K562 (cell line): Measurements from ENCODE around the gene RNLS. TPM values are rescaled to one million over a fixed set of nuclear protein-coding genes. Genes with fewer than 3 reads are reported as not detected.

Experiments used
- ATAC-seq: fragments of 200-7000 bp; cut with Tn5 transposase; 3 replicates; pipeline ENCODE4 v1.9.1; 2020; ENCODE audit warnings: moderate library complexity
- BruUV-seq: library from RNA; stranded (reverse); fragments of 400-500 nt; replicated peaks from 2 replicates; lab custom pipeline; 2021; lab: Mats Ljungman, UMichigan
- CTCF ChIA-PET: fragments of 300-600 bp; formaldehyde crosslinking; extraction: SDS; loops from one replicate; lab custom pipeline; 2021; ENCODE audit warnings: low intra/inter-chr PET ratio; lab: Yijun Ruan, JAX
- POLR2A ChIA-PET: fragments of 300-600, 350-650 bp; sonication (Branson Sonifier 250); formaldehyde crosslinking; extraction: SDS; loops from one replicate; lab custom pipeline; 2021; ENCODE audit warnings: antibody characterized with exemption, inconsistent platforms; lab: Yijun Ruan, JAX
- DNase-seq, 4 experiments: peaks; one replicate each; pipeline versions ENCODE4 v3.0.0 to v3.0.0-alpha.2; 2011 to 2018; ENCODE audit warnings: low spot score in 3 of 4, mixed read lengths in 3 of 4; ENCODE audit errors: extremely low read depth in 1 of 4
- FAIRE-seq: peaks from 2 replicates; lab custom pipeline; 2011; peaks lifted over from hg19 to GRCh38; lab: Jason Lieb, UNC
- H2AFZ ChIP-seq: 2 replicates; pipeline ENCODE4 v1.6.0; 2011; ENCODE audit warnings: low read depth, low read length, control low read depth, inconsistent platforms
- H3K27ac ChIP-seq: fragments of 200-600 bp; 3 replicates; pipeline ENCODE4 v1.8.0; 2011; ENCODE audit warnings: low read depth, mild to moderate bottlenecking, control low read depth, inconsistent platforms, low read length, moderate library complexity, mixed read lengths; ENCODE audit errors: extremely low read depth
- H3K27me3 ChIP-seq, 2 experiments: fragments of 300-600 bp in 1 of 2; 2 replicates in 1 of 2; 3 replicates in 1 of 2; pipeline versions ENCODE4 v1.6.0 to v1.8.0; 2011; ENCODE audit warnings: inconsistent platforms in 2 of 2, low read length in 2 of 2, mild to moderate bottlenecking in 1 of 2, mixed read lengths in 1 of 2, moderate library complexity in 1 of 2; ENCODE audit not compliant: control insufficient read depth in 2 of 2, insufficient read depth in 2 of 2
- H3K36me3 ChIP-seq: fragments of 300-600 bp; 3 replicates; pipeline ENCODE4 v1.8.0; 2011; ENCODE audit warnings: mild to moderate bottlenecking, low read length, inconsistent platforms; ENCODE audit not compliant: control insufficient read depth, insufficient read depth
- H3K4me1 ChIP-seq, 2 experiments: fragments of 200-600 bp in 1 of 2; replicated peaks in 1 of 2; 2 replicates in 1 of 2; 3 replicates in 1 of 2; pipeline versions ENCODE4 v1.5.1 to v1.8.0; 2011; ENCODE audit warnings: inconsistent platforms in 2 of 2, low read length in 2 of 2, mild to moderate bottlenecking in 1 of 2, mixed read lengths in 1 of 2, moderate library complexity in 1 of 2; ENCODE audit not compliant: control insufficient read depth in 2 of 2, insufficient read depth in 2 of 2
- H3K4me2 ChIP-seq: 2 replicates; pipeline ENCODE4 v1.6.1; 2011; ENCODE audit warnings: low read length, control low read depth, inconsistent platforms, mixed read lengths; ENCODE audit not compliant: insufficient read depth
- H3K4me3 ChIP-seq: fragments of 200-600 bp; sonication (generic), shearing (Covaris generic); 2 replicates; pipeline ENCODE4 v1.5.1; 2016; ENCODE audit warnings: control low read depth, inconsistent platforms
- H3K79me2 ChIP-seq: fragments of 200-600 bp; 3 replicates; pipeline ENCODE4 v1.8.0; 2011; ENCODE audit warnings: low read length, inconsistent platforms; ENCODE audit not compliant: control insufficient read depth, insufficient read depth
- H3K9ac ChIP-seq, 2 experiments: 2 replicates each; pipeline versions ENCODE4 v1.6.0 to v1.6.1; 2011; ENCODE audit warnings: low read depth in 2 of 2, low read length in 2 of 2, control low read depth in 1 of 2, inconsistent platforms in 1 of 2, mild to moderate bottlenecking in 1 of 2, mixed read lengths in 1 of 2; ENCODE audit not compliant: insufficient read depth in 1 of 2
- H3K9me1 ChIP-seq: one replicate; pipeline ENCODE4 v1.6.0; 2011; ENCODE audit warnings: inconsistent platforms, mild to moderate bottlenecking, low read length, moderate library complexity; ENCODE audit not compliant: control insufficient read depth, insufficient read depth
- H3K9me3 ChIP-seq: replicated peaks from 2 replicates; pipeline ENCODE4 v1.5.1; 2011; ENCODE audit warnings: low read depth, low read length, inconsistent platforms; ENCODE audit not compliant: control insufficient read depth, insufficient read depth
- H4K20me1 ChIP-seq: replicated peaks from 2 replicates; pipeline ENCODE4 v1.6.1; 2011; ENCODE audit warnings: low read length, inconsistent platforms, mixed read lengths; ENCODE audit not compliant: control insufficient read depth, insufficient read depth
- CBFB ChIP-seq: sonication (generic); formaldehyde crosslinking; IDR thresholded peaks from 2 replicates; pipeline ENCODE4 v1.4.0; 2020; ENCODE audit warnings: mild to moderate bottlenecking, missing genetic modification reagents
- CEBPB ChIP-seq: fragments of 450-650 bp; IDR thresholded peaks from 2 replicates; pipeline ENCODE4 v1.6.1; 2016; ENCODE audit warnings: missing genetic modification characterization, missing compliant biosample characterization
- GABPB2 ChIP-seq: fragments of 250-450 bp; sonication (Bioruptor Pico); conservative IDR thresholded peaks from 2 replicates; pipeline ENCODE4 v1.5.1; 2021; ENCODE audit warnings: mild to moderate bottlenecking
- HDAC6 ChIP-seq: IDR thresholded peaks from 2 replicates; pipeline ENCODE4 v1.6.1; 2012; ENCODE audit warnings: low read depth, mild to moderate bottlenecking, control low read depth, inconsistent platforms, low read length, moderate library complexity
- L3MBTL2 ChIP-seq: fragments of 450-650 bp; IDR thresholded peaks from 2 replicates; pipeline ENCODE4 v1.6.1; 2016; ENCODE audit warnings: mild to moderate bottlenecking, moderate library complexity
- RFX1 ChIP-seq: fragments of 450-650 bp; IDR thresholded peaks from 2 replicates; pipeline ENCODE4 v1.6.1; 2016; ENCODE audit warnings: mild to moderate bottlenecking, moderate library complexity
- ZBTB9 ChIP-seq: fragments of 450-650 bp; formaldehyde crosslinking; IDR thresholded peaks from 2 replicates; pipeline ENCODE4 v1.4.0; 2020; ENCODE audit warnings: mild to moderate bottlenecking, moderate library complexity
- WGBS: fragments of 100-300 bp; shearing (Covaris generic); methylation state at CpG from one replicate; pipeline ENCODE4 v1.1.6; 2016; ENCODE audit warnings: low coverage, mixed read lengths; ENCODE audit not compliant: insufficient coverage; ENCODE audit errors: missing lambda C conversion rate; 5-methylcytosine and 5-hydroxymethylcytosine counted together
- in situ Hi-C: fragments of 300-500 bp; cut with MboI; formaldehyde crosslinking; loops from 4 replicates; pipeline ENCODE4 v1.15.0; 2018; ENCODE audit warnings: inconsistent platforms, mixed read lengths
- intact Hi-C: fragments of 100-400 bp; cut with micrococcal nuclease; formaldehyde crosslinking; loops from 2 replicates; pipeline ENCODE4 v1.14.2; 2022
- polyA plus RNA-seq, 8 experiments: library from polyadenylated mRNA; depleted of rRNA in 4 of 8; stranded (reverse) in 5 of 8; unstranded in 3 of 8; fragments of >200 nt; fragmentation: Nextera tagmentation in 2 of 8; fragmentation: Illumina TruSeq in 1 of 8; extraction: Ambion mirVana in 2 of 8; extraction: Trizol in 1 of 8; gene quantifications; 2 replicates each; pipeline versions ENCODE4 v1.2.1 to v1.2.3, GENCODE V29; 2011 to 2014; ENCODE audit warnings: inconsistent platforms in 1 of 8, missing spikeins in 1 of 8
- total RNA-seq, 7 experiments: library from RNA; depleted of rRNA in 6 of 7; stranded (reverse); fragments of >200 nt in 6 of 7; fragmentation: Illumina TruSeq in 2 of 7; extraction: Trizol in 2 of 7; gene quantifications; 2 replicates each; pipeline versions ENCODE4 v1.2.1 to v1.2.3, GENCODE V29; 2011 to 2021; ENCODE audit warnings: low replicate concordance in 1 of 7
- TF ChIP-seq, protein P1 (sequence below), 2 experiments: fragments of 450-650 bp in 1 of 2; IDR thresholded peaks; 2 replicates each; pipeline ENCODE4 v1.6.1; 2011 to 2017; ENCODE audit warnings: low read depth in 2 of 2, antibody characterized with exemption in 1 of 2, borderline replicate concordance in 1 of 2, low read length in 1 of 2, mild to moderate bottlenecking in 1 of 2, mixed read lengths in 1 of 2; ENCODE audit not compliant: control insufficient read depth in 1 of 2
- TF ChIP-seq, protein P2 (sequence below): fragments of 450-650 bp; formaldehyde crosslinking; IDR thresholded peaks from 2 replicates; pipeline ENCODE4 v1.4.0; 2020; ENCODE audit warnings: mild to moderate bottlenecking, moderate library complexity

The RNLS gene
- total and polyA plus RNA-seq, 9 of the 15 experiments (the other 6 are each of a cell fraction or from before 2014, with no cell fraction given), result 0.14 to 0.72 (median 0.41) TPM; not detected in 3

GRCh38 chr10:88541116-88541626 is 41.9 kb downstream of the RNLS start (continued):
- no peak for TF ChIP-seq ZBTB9 (CRISPR knock-in tag)
- no peak for TF ChIP-seq CBFB (CRISPR knock-in tag)
- TF ChIP-seq L3MBTL2, result no peak
- TF ChIP-seq, all 486 proteins: peak for 0

DNA sequence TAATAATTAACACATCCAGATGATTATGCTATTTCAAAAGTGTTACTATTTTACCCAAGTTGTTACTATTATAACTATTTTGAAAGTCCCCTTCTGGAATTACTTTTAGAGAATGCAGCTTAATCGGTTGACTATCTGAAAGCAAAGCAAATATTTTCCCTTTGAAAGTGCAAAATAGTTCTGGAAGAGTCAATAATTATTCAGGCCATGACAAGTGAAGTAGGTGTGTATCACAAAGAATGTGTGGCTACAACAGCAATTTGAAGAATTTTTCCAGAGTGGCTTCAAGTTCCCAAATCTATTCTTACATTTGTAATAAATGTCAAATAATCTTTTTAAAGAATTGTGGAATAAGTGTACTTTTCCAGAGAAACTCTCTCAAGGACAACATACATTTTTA is 42.8 kb downstream of the RNLS start:
- FAIRE-seq (no peak), DNase-seq (no peak), ATAC-seq (no peak)
- CTCF ChIA-PET, result no interaction called here
- H2AFZ ChIP-seq, result no peak overlapping the region
- H3K4me1 ChIP-seq, result no peaks in the 10 kb centered on the region
- 0% methylated on average over 1 of the region's 1 CpG for WGBS
- H3K27me3 ChIP-seq, result no peaks in the 10 kb centered on the region
- no peaks in the 10 kb centered on the region for H3K79me2 ChIP-seq
- no peaks in the 10 kb centered on the region for H3K9me1 ChIP-seq
- no TSS peak for BruUV-seq
- H3K4me3 ChIP-seq, result no peak overlapping the region
- no peaks in the 10 kb centered on the region for H3K36me3 ChIP-seq
- H3K9ac ChIP-seq, result no peak overlapping the region
- in situ Hi-C loops (no loop called here), intact Hi-C loops (no loop called here)
- no peak overlapping the region for H3K27ac ChIP-seq
- no peaks in the 10 kb centered on the region for H4K20me1 ChIP-seq
- H3K4me2 ChIP-seq, result no peak overlapping the region
- POLR2A ChIA-PET, result no interaction called here
- H3K9me3 ChIP-seq, result no peaks in the 10 kb centered on the region
- TF ChIP-seq, protein P1, sequence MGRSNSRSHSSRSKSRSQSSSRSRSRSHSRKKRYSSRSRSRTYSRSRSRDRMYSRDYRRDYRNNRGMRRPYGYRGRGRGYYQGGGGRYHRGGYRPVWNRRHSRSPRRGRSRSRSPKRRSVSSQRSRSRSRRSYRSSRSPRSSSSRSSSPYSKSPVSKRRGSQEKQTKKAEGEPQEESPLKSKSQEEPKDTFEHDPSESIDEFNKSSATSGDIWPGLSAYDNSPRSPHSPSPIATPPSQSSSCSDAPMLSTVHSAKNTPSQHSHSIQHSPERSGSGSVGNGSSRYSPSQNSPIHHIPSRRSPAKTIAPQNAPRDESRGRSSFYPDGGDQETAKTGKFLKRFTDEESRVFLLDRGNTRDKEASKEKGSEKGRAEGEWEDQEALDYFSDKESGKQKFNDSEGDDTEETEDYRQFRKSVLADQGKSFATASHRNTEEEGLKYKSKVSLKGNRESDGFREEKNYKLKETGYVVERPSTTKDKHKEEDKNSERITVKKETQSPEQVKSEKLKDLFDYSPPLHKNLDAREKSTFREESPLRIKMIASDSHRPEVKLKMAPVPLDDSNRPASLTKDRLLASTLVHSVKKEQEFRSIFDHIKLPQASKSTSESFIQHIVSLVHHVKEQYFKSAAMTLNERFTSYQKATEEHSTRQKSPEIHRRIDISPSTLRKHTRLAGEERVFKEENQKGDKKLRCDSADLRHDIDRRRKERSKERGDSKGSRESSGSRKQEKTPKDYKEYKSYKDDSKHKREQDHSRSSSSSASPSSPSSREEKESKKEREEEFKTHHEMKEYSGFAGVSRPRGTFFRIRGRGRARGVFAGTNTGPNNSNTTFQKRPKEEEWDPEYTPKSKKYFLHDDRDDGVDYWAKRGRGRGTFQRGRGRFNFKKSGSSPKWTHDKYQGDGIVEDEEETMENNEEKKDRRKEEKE (IDR thresholded peaks at IDR 0.05; ENCODE audit: borderline replicate concordance in 1 of 2, control insufficient read depth in 1 of 2, low read depth in 2 of 2, low read length in 1 of 2), result no peak
- TF ChIP-seq CEBPB (tag) (no peak), GABPB2 (CRISPR knock-in tag) (no peak), RFX1 (no peak), HDAC6 (no peak)
- TF ChIP-seq, protein P2, sequence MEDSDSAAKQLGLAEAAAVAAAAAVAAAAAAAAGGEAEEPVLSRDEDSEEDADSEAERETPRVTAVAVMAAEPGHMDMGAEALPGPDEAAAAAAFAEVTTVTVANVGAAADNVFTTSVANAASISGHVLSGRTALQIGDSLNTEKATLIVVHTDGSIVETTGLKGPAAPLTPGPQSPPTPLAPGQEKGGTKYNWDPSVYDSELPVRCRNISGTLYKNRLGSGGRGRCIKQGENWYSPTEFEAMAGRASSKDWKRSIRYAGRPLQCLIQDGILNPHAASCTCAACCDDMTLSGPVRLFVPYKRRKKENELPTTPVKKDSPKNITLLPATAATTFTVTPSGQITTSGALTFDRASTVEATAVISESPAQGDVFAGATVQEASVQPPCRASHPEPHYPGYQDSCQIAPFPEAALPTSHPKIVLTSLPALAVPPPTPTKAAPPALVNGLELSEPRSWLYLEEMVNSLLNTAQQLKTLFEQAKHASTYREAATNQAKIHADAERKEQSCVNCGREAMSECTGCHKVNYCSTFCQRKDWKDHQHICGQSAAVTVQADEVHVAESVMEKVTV, result no peak
